Upper lobe of right lung (tissue), 1 donor: ENCODE data around the gene PAX9. TPM values are rescaled to one million over a fixed set of nuclear protein-coding genes. Genes with fewer than 3 reads are reported as not detected.

Experiments
- ATAC-seq: fragments of 200-7000 bp; cut with Tn5 transposase; one replicate; pipeline ENCODE4 v1.9.1; 2020; ENCODE audit warnings: mild to moderate bottlenecking, moderate library complexity
- DNase-seq: peaks from one replicate; pipeline ENCODE4 v3.0.0-alpha.2; 2020
- H3K27ac ChIP-seq: fragments of 200-600 bp; one replicate; pipeline ENCODE4 v1.8.0; 2022
- H3K27me3 ChIP-seq: fragments of 200-600 bp; one replicate; pipeline ENCODE4 v1.8.0; 2022; ENCODE audit warnings: mild to moderate bottlenecking
- H3K36me3 ChIP-seq: fragments of 200-600 bp; one replicate; pipeline ENCODE4 v1.8.0; 2022
- H3K4me1 ChIP-seq: fragments of 200-600 bp; one replicate; pipeline ENCODE4 v1.8.0; 2022
- H3K4me3 ChIP-seq: fragments of 200-600 bp; one replicate; pipeline ENCODE4 v1.8.0; 2022; ENCODE audit warnings: mild to moderate bottlenecking
- H3K9me3 ChIP-seq: fragments of 200-600 bp; one replicate; pipeline ENCODE4 v1.8.0; 2022
- CTCF ChIP-seq: fragments of 200-600 bp; IDR thresholded peaks from one replicate; pipeline ENCODE4 v1.8.0; 2022; ENCODE audit warnings: antibody characterized with exemption
- intact Hi-C: fragments of 100-400 bp; cut with DNase I; formaldehyde crosslinking; loops from one replicate; pipeline ENCODE4 v1.11.0; 2022
- total RNA-seq: library from RNA; stranded (reverse); fragmentation: NEBNext Ultra II Directional; extraction: Animal tissue kit (Norgen Biotek cat#: 25700); gene quantifications from one replicate; pipeline ENCODE4 v1.2.1, GENCODE V29; 2021
- donor health status: DM: no; HTN: yes; CAD: no; lungs with severe emphysema.

PAX9 gene
- total RNA-seq, 1 donor from 2014 or later, result 0.78 TPM

- DNase-seq, result no peak
- Histone ChIP-seq H3K27ac (no peak overlapping the region), H3K9me3 (no peaks in the 10 kb centered on the region), H3K4me1 (peaks cover 11% of the 10 kb centered on the region), H3K4me3 (peak overlapping the region; percentile 37), H3K27me3 (peaks cover 77% of the 10 kb centered on the region), H3K36me3 (no peaks in the 10 kb centered on the region)
- no peak for TF ChIP-seq CTCF
- ATAC-seq, result peak; percentile 34
- intact Hi-C loops, result no loop called here
These were observed 14.2 kb upstream of the PAX9 start for GRCh38 chr14:36647417-36647823.

- TF ChIP-seq CTCF, result peak; percentile 30
- H3K4me3 ChIP-seq, result peak overlapping the region; percentile 37
- DNase-seq, result peak; percentile 67
- H3K4me1 ChIP-seq, result peaks cover 11% of the 10 kb centered on the region
- no peak overlapping the region for H3K27ac ChIP-seq
- intact Hi-C loops, result no loop called here
- H3K9me3 ChIP-seq, result no peaks in the 10 kb centered on the region
- peak; percentile 83 for ATAC-seq
- H3K36me3 ChIP-seq, result no peaks in the 10 kb centered on the region
- peaks cover 83% of the 10 kb centered on the region for H3K27me3 ChIP-seq
These were observed 13.6 kb upstream of the PAX9 start for GRCh38 chr14:36647824-36648753.

- Histone ChIP-seq H3K9me3 (no peaks in the 10 kb centered on the region), H3K4me1 (peaks cover 11% of the 10 kb centered on the region), H3K27ac (no peak overlapping the region), H3K4me3 (no peak overlapping the region), H3K27me3 (peaks cover 100% of the 10 kb centered on the region), H3K36me3 (no peaks in the 10 kb centered on the region)
- ATAC-seq (no peak), DNase-seq (no peak)
- TF ChIP-seq CTCF, result no peak
- intact Hi-C loops, result no loop called here
These were observed 11.6 kb upstream of the PAX9 start for GRCh38 chr14:36649872-36650650.

GRCh38 chr14:36652542-36653201 lies 9.0 kb upstream of the PAX9 start:
- Histone ChIP-seq H3K9me3 (no peaks in the 10 kb centered on the region), H3K36me3 (no peaks in the 10 kb centered on the region), H3K4me1 (peaks cover 11% of the 10 kb centered on the region), H3K27me3 (peaks cover 100% of the 10 kb centered on the region), H3K27ac (no peak overlapping the region), H3K4me3 (no peak overlapping the region)
- DNase-seq, result no peak
- TF ChIP-seq CTCF, result no peak
- intact Hi-C loops, result no loop called here
- ATAC-seq, result no peak

- no peak overlapping the region for H3K4me3 ChIP-seq
- H3K9me3 ChIP-seq, result no peaks in the 10 kb centered on the region
- peaks cover 100% of the 10 kb centered on the region for H3K27me3 ChIP-seq
- no peaks in the 10 kb centered on the region for H3K36me3 ChIP-seq
- ATAC-seq (no peak), DNase-seq (no peak)
- H3K27ac ChIP-seq, result no peak overlapping the region
- intact Hi-C loops, result no loop called here
- TF ChIP-seq CTCF, result no peak
- H3K4me1 ChIP-seq, result peaks cover 7% of the 10 kb centered on the region
These were observed 8.2 kb upstream of the PAX9 start for GRCh38 chr14:36653413-36653812.
